Neural progenitor cell (in vitro differentiated cells): ENCODE results near the gene PYGB. TPM values are rescaled to one million over a fixed set of nuclear protein-coding genes. Genes with fewer than 3 reads are reported as not detected.

ENCODE experiments used
- DNase-seq: peaks from one replicate; pipeline ENCODE4 v3.0.0-alpha.2; 2016; ENCODE audit warnings: low spot score
- H2AFZ ChIP-seq: fragments of 200-600 bp; sonication (generic); replicated peaks from 2 replicates; pipeline ENCODE4 v1.6.1; 2016; ENCODE audit warnings: antibody characterized with exemption
- H3F3A ChIP-seq: fragments of 200-600 bp; sonication (generic); 2 replicates; pipeline ENCODE4 v1.6.1; 2016; ENCODE audit warnings: antibody characterized with exemption, low read depth
- H3K27ac ChIP-seq: fragments of 200-600 bp; sonication (generic); 2 replicates; pipeline ENCODE4 v1.5.1; 2016; ENCODE audit warnings: mild to moderate bottlenecking
- H3K27me3 ChIP-seq: fragments of 200-600 bp; sonication (generic); 2 replicates; pipeline ENCODE4 v1.6.1; 2016; ENCODE audit warnings: mild to moderate bottlenecking, moderate library complexity
- H3K36me3 ChIP-seq: fragments of 200-600 bp; sonication (generic); 2 replicates; pipeline ENCODE4 v1.5.1; 2016
- H3K4me1 ChIP-seq: fragments of 200-600 bp; sonication (generic); 2 replicates; pipeline ENCODE4 v1.6.1; 2016; ENCODE audit warnings: mixed run types
- H3K4me2 ChIP-seq: fragments of 200-600 bp; sonication (generic); 2 replicates; pipeline ENCODE4 v1.6.1; 2016
- H3K4me3 ChIP-seq: fragments of 200-600 bp; sonication (generic); 2 replicates; pipeline ENCODE4 v1.5.1; 2016
- H3K79me2 ChIP-seq: fragments of 200-600 bp; sonication (generic); 2 replicates; pipeline ENCODE4 v1.6.1; 2016; ENCODE audit warnings: low read depth
- H3K9ac ChIP-seq: fragments of 200-600 bp; sonication (generic); 2 replicates; pipeline ENCODE4 v1.6.1; 2016
- H3K9me3 ChIP-seq: fragments of 200-600 bp; sonication (generic); 2 replicates; pipeline ENCODE4 v1.5.1; 2016; ENCODE audit warnings: low read depth
- H4K20me1 ChIP-seq: fragments of 200-600 bp; sonication (generic); 2 replicates; pipeline ENCODE4 v1.6.1; 2016; ENCODE audit warnings: low read depth
- H3K27ac Mint-ChIP-seq: 3 replicates; pipeline ENCODE4 v1.8.0; 2021; ENCODE audit warnings: mixed read lengths
- H3K27me3 Mint-ChIP-seq: 2 replicates; pipeline ENCODE4 v1.8.0; 2022; ENCODE audit warnings: low read depth, mild to moderate bottlenecking, inconsistent platforms, moderate library complexity, mixed read lengths; ENCODE audit not compliant: insufficient read depth
- H3K36me3 Mint-ChIP-seq: 3 replicates; pipeline ENCODE4 v1.8.0; 2021; ENCODE audit warnings: mixed read lengths
- H3K4me1 Mint-ChIP-seq: 3 replicates; pipeline ENCODE4 v1.8.0; 2021; ENCODE audit warnings: mixed read lengths
- H3K4me3 Mint-ChIP-seq: 3 replicates; pipeline ENCODE4 v1.8.0; 2021; ENCODE audit warnings: mild to moderate bottlenecking, moderate library complexity, mixed read lengths
- H3K9me3 Mint-ChIP-seq: 3 replicates; pipeline ENCODE4 v1.8.0; 2020; ENCODE audit warnings: mixed read lengths
- EZH2 ChIP-seq: fragments of 200-600 bp; sonication (generic); IDR thresholded peaks from 2 replicates; pipeline ENCODE4 v1.6.1; 2017; ENCODE audit warnings: antibody characterized with exemption, mild to moderate bottlenecking, moderate library complexity
- EZH2phosphoT487 ChIP-seq: fragments of 200-600 bp; sonication (generic); IDR thresholded peaks from 2 replicates; pipeline ENCODE4 v1.6.1; 2017; ENCODE audit warnings: antibody characterized with exemption
- total RNA-seq: library from RNA; depleted of rRNA; stranded (reverse); fragments of >200 nt; gene quantifications from 2 replicates; pipeline ENCODE4 v1.2.3, GENCODE V29; 2015; ENCODE audit warnings: low replicate concordance
- TF ChIP-seq, protein P1 (sequence below): fragments of 200-600 bp; sonication (generic); IDR thresholded peaks from 2 replicates; pipeline ENCODE4 v1.5.1; 2017; ENCODE audit warnings: antibody characterized with exemption, mild to moderate bottlenecking

The PYGB gene
- total RNA-seq, 1 donor from 2014 or later = 40.9 TPM

- H3K36me3 Mint-ChIP-seq = peaks cover 13% of the 10 kb centered on the region
- Histone ChIP-seq H3K4me3 (no peak overlapping the region), H2AFZ (no peak overlapping the region), H3K9ac (no peak overlapping the region), H3K9me3 (no peaks in the 10 kb centered on the region), H3K4me2 (no peak overlapping the region), H4K20me1 (peaks cover 8% of the 10 kb centered on the region), H3K27me3 (no peaks in the 10 kb centered on the region), H3K27ac (no peak overlapping the region), H3K4me1 (no peaks in the 10 kb centered on the region), H3F3A (peaks cover 7% of the 10 kb centered on the region), H3K36me3 (no peaks in the 10 kb centered on the region), H3K79me2 (no peaks in the 10 kb centered on the region)
- peak overlapping the region; percentile 44 for H3K27ac Mint-ChIP-seq
- H3K4me3 Mint-ChIP-seq = no peak overlapping the region
- TF ChIP-seq EZH2phosphoT487 = no peak
- DNase-seq = no peak
- H3K27me3 Mint-ChIP-seq = peaks cover 2% of the 10 kb centered on the region
- H3K9me3 Mint-ChIP-seq = no peaks in the 10 kb centered on the region
- no peaks in the 10 kb centered on the region for H3K4me1 Mint-ChIP-seq
Measured at GRCh38 chr20:25293507-25293906, 45.6 kb downstream of the PYGB start.

DNA sequence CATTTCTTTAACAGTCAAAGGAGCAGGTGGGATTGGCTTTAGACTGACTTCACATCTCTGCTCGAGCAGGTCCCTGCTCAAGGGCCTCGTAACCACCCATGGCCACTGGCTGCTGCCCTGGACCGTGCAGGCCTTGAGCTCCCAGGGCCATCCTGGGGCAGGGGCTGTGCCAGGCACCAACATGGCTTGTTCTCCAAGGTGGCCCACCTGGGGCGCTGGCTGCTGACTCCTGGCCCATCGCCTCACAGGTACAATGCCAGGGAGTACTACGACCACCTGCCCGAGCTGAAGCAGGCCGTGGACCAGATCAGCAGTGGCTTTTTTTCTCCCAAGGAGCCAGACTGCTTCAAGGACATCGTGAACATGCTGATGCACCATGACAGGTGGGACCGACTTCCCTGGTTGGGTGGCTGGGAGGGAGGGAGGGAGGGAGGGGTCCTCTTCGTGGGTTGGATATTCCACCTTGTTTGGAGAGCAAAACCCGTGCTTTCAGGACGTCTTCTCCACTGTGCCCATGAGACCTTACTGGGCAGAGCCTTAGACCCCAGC is 46.1 kb downstream of the PYGB start:
- no peak for TF ChIP-seq EZH2phosphoT487
- TF ChIP-seq, protein P1, sequence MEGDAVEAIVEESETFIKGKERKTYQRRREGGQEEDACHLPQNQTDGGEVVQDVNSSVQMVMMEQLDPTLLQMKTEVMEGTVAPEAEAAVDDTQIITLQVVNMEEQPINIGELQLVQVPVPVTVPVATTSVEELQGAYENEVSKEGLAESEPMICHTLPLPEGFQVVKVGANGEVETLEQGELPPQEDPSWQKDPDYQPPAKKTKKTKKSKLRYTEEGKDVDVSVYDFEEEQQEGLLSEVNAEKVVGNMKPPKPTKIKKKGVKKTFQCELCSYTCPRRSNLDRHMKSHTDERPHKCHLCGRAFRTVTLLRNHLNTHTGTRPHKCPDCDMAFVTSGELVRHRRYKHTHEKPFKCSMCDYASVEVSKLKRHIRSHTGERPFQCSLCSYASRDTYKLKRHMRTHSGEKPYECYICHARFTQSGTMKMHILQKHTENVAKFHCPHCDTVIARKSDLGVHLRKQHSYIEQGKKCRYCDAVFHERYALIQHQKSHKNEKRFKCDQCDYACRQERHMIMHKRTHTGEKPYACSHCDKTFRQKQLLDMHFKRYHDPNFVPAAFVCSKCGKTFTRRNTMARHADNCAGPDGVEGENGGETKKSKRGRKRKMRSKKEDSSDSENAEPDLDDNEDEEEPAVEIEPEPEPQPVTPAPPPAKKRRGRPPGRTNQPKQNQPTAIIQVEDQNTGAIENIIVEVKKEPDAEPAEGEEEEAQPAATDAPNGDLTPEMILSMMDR = no peak
- TF ChIP-seq EZH2 = no peak
- H3K27ac ChIP-seq = no peak overlapping the region
- H3K4me2 ChIP-seq = no peak overlapping the region

GRCh38 chr20:25294459-25295385 is 46.8 kb downstream of the PYGB start:
- Histone ChIP-seq H4K20me1 (peaks cover 8% of the 10 kb centered on the region), H3K9me3 (no peaks in the 10 kb centered on the region), H2AFZ (no peak overlapping the region), H3K79me2 (no peaks in the 10 kb centered on the region), H3K36me3 (no peaks in the 10 kb centered on the region), H3K4me2 (no peak overlapping the region), H3K4me3 (no peak overlapping the region), H3K27me3 (no peaks in the 10 kb centered on the region), H3K9ac (no peak overlapping the region), H3K4me1 (no peaks in the 10 kb centered on the region), H3K27ac (no peak overlapping the region), H3F3A (peaks cover 7% of the 10 kb centered on the region)
- Mint-ChIP-seq H3K27ac (no peak overlapping the region), H3K4me1 (no peaks in the 10 kb centered on the region), H3K27me3 (peaks cover 2% of the 10 kb centered on the region), H3K4me3 (no peak overlapping the region), H3K36me3 (peaks cover 7% of the 10 kb centered on the region), H3K9me3 (no peaks in the 10 kb centered on the region)
- TF ChIP-seq, protein P1 = peak; percentile 95
- TF ChIP-seq EZH2phosphoT487 (no peak), EZH2 (no peak)
- DNase-seq = peak; percentile 85

More for the DNA sequence above, 46.1 kb downstream of the PYGB start:
- Histone ChIP-seq H3K4me3 (no peak overlapping the region), H2AFZ (no peak overlapping the region), H3K9me3 (no peaks in the 10 kb centered on the region), H3F3A (peaks cover 7% of the 10 kb centered on the region), H3K9ac (no peak overlapping the region), H3K4me1 (no peaks in the 10 kb centered on the region), H3K27me3 (no peaks in the 10 kb centered on the region), H3K36me3 (no peaks in the 10 kb centered on the region), H4K20me1 (peaks cover 8% of the 10 kb centered on the region), H3K79me2 (no peaks in the 10 kb centered on the region)
- DNase-seq = no peak
- Mint-ChIP-seq H3K9me3 (no peaks in the 10 kb centered on the region), H3K4me3 (no peak overlapping the region), H3K36me3 (peaks cover 14% of the 10 kb centered on the region), H3K27me3 (peaks cover 2% of the 10 kb centered on the region), H3K4me1 (no peaks in the 10 kb centered on the region), H3K27ac (peak overlapping the region; percentile 44)
